GM20000 (cell line): Measurements from ENCODE around the gene SERINC5.

Source experiments
- DNase-seq: peaks from one replicate; pipeline ENCODE4 v3.0.0; 2012; ENCODE audit warnings: low spot score
- TF ChIP-seq, protein P1 (sequence below): IDR thresholded peaks from 2 replicates; pipeline ENCODE4 v1.5.1; 2012; ENCODE audit warnings: mild to moderate bottlenecking, control low read depth; ENCODE audit errors: extremely low read depth, missing control alignments

Gene SERINC5

GRCh38 chr5:80068246-80068636 is 187.6 kb downstream of the SERINC5 start:
- TF ChIP-seq, protein P1, sequence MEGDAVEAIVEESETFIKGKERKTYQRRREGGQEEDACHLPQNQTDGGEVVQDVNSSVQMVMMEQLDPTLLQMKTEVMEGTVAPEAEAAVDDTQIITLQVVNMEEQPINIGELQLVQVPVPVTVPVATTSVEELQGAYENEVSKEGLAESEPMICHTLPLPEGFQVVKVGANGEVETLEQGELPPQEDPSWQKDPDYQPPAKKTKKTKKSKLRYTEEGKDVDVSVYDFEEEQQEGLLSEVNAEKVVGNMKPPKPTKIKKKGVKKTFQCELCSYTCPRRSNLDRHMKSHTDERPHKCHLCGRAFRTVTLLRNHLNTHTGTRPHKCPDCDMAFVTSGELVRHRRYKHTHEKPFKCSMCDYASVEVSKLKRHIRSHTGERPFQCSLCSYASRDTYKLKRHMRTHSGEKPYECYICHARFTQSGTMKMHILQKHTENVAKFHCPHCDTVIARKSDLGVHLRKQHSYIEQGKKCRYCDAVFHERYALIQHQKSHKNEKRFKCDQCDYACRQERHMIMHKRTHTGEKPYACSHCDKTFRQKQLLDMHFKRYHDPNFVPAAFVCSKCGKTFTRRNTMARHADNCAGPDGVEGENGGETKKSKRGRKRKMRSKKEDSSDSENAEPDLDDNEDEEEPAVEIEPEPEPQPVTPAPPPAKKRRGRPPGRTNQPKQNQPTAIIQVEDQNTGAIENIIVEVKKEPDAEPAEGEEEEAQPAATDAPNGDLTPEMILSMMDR, result no peak

GRCh38 chr5:80067531-80068245 is 188.2 kb downstream of the SERINC5 start:
- DNase-seq, result no peak
- TF ChIP-seq, protein P1, result no peak

More at GRCh38 chr5:80068246-80068636, 187.6 kb downstream of the SERINC5 start:
- no peak for DNase-seq

DNA sequence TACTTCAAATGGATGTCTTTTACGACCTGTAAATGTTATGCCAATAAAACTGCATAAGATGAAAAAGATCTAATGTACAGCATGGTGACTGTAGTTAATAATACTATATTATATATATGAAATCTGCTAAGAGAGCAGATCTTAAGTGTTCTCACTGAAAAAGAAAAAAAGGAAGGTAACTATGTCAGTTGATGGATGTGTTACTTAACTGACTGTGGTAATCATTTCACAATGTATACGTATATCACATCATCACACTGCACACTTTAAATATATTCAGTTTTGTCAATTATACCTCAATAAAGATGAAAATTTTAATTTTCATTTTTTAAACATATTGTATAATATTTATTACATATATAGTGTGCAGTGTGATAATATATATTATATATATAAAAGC is 188.8 kb downstream of the SERINC5 start:
- TF ChIP-seq, protein P1, result no peak
- DNase-seq, result no peak

- no peak for DNase-seq
- TF ChIP-seq, protein P1, result no peak
Observed at GRCh38 chr5:80064124-80064523, 191.7 kb downstream of the SERINC5 start.
